ENCODE measurements around the gene MB. TPM values are rescaled to one million over a fixed set of nuclear protein-coding genes. Genes with fewer than 3 reads are reported as not detected.

Gene MB
- total RNA-seq, 1 donor from 2014 or later = not detected

- DNase-seq = no peak
Measured at GRCh38 chr22:35593891-35594470, 23.1 kb downstream of the MB start.

GRCh38 chr22:35593071-35593890 is 23.8 kb downstream of the MB start:
- no peak for DNase-seq

GRCh38 chr22:35592418-35592967 is 24.6 kb downstream of the MB start:
- no peak for DNase-seq

- no peak for DNase-seq
Measured at GRCh38 chr22:35591714-35592417, 25.3 kb downstream of the MB start.

GRCh38 chr22:35590634-35591295 is 26.4 kb downstream of the MB start:
- DNase-seq = no peak

- DNase-seq = no peak
Measured at GRCh38 chr22:35589756-35590093, 27.4 kb downstream of the MB start.

GRCh38 chr22:35589071-35589755 is 27.9 kb downstream of the MB start:
- DNase-seq = no peak

- DNase-seq = no peak
Measured at GRCh38 chr22:35587896-35588295, 29.2 kb downstream of the MB start.

- no peak for DNase-seq
Measured at GRCh38 chr22:35587447-35587870, 29.7 kb downstream of the MB start.

- no peak for DNase-seq
Measured at GRCh38 chr22:35586771-35587170, 30.4 kb downstream of the MB start.

- no peak for DNase-seq
Measured at GRCh38 chr22:35582861-35583670, 34.1 kb downstream of the MB start.

GRCh38 chr22:35582218-35582860 is 34.8 kb downstream of the MB start:
- DNase-seq = no peak

GRCh38 chr22:35581023-35581413 is 36.1 kb downstream of the MB start:
- DNase-seq = no peak

GRCh38 chr22:35580351-35581022 is 36.6 kb downstream of the MB start:
- DNase-seq = no peak

GRCh38 chr22:35578836-35579575 is 38.1 kb downstream of the MB start:
- no peak for DNase-seq

GRCh38 chr22:35577799-35578659 is 39.1 kb downstream of the MB start:
- no peak for DNase-seq

- no peak for DNase-seq
Measured at GRCh38 chr22:35576671-35577070, 40.5 kb downstream of the MB start.

- DNase-seq = no peak
Measured at GRCh38 chr22:35575116-35575748, 41.9 kb downstream of the MB start.

All from occipital lobe (tissue), 2 donors.